ENCODE measurements around the gene KRT33B.

GRCh38 chr17:41413982-41414381, 44.4 kb upstream of the KRT33B start:
- TF ChIP-seq, protein P1, sequence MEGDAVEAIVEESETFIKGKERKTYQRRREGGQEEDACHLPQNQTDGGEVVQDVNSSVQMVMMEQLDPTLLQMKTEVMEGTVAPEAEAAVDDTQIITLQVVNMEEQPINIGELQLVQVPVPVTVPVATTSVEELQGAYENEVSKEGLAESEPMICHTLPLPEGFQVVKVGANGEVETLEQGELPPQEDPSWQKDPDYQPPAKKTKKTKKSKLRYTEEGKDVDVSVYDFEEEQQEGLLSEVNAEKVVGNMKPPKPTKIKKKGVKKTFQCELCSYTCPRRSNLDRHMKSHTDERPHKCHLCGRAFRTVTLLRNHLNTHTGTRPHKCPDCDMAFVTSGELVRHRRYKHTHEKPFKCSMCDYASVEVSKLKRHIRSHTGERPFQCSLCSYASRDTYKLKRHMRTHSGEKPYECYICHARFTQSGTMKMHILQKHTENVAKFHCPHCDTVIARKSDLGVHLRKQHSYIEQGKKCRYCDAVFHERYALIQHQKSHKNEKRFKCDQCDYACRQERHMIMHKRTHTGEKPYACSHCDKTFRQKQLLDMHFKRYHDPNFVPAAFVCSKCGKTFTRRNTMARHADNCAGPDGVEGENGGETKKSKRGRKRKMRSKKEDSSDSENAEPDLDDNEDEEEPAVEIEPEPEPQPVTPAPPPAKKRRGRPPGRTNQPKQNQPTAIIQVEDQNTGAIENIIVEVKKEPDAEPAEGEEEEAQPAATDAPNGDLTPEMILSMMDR (conservative IDR thresholded peaks at IDR 0.05; ENCODE audit: low read depth, low read length) = no peak
- TF ChIP-seq MAZ (IDR thresholded peaks at IDR 0.05; ENCODE audit: borderline replicate concordance, low read depth, low read length) = no peak
- TF ChIP-seq, protein P2, sequence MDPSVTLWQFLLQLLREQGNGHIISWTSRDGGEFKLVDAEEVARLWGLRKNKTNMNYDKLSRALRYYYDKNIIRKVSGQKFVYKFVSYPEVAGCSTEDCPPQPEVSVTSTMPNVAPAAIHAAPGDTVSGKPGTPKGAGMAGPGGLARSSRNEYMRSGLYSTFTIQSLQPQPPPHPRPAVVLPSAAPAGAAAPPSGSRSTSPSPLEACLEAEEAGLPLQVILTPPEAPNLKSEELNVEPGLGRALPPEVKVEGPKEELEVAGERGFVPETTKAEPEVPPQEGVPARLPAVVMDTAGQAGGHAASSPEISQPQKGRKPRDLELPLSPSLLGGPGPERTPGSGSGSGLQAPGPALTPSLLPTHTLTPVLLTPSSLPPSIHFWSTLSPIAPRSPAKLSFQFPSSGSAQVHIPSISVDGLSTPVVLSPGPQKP (IDR thresholded peaks at IDR 0.05; ENCODE audit: borderline replicate concordance, low read depth, low read length) = no peak
- TF ChIP-seq FOS (IDR thresholded peaks at IDR 0.05; ENCODE audit: low read depth, low read length) = no peak
- TF ChIP-seq POLR2A (IDR thresholded peaks at IDR 0.05; ENCODE audit: low read depth, low read length) = no peak
- TF ChIP-seq CEBPB (IDR thresholded peaks at IDR 0.05; ENCODE audit: low read depth, low read length) = no peak
- TF ChIP-seq RAD21 (IDR thresholded peaks at IDR 0.05; ENCODE audit: low read length) = no peak
- TF ChIP-seq RFX5 (IDR thresholded peaks at IDR 0.05; ENCODE audit: low read depth, low read length) = no peak
- TF ChIP-seq, protein P3, sequence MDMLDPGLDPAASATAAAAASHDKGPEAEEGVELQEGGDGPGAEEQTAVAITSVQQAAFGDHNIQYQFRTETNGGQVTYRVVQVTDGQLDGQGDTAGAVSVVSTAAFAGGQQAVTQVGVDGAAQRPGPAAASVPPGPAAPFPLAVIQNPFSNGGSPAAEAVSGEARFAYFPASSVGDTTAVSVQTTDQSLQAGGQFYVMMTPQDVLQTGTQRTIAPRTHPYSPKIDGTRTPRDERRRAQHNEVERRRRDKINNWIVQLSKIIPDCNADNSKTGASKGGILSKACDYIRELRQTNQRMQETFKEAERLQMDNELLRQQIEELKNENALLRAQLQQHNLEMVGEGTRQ (IDR thresholded peaks at IDR 0.05; ENCODE audit: low read depth, low read length) = no peak
- TF ChIP-seq MAFK (IDR thresholded peaks at IDR 0.05; ENCODE audit: low read depth, low read length) = no peak
- no peak for TF ChIP-seq RCOR1 (IDR thresholded peaks at IDR 0.05; ENCODE audit: insufficient replicate concordance, low read length)
- no peak for TF ChIP-seq MXI1 (IDR thresholded peaks at IDR 0.05; ENCODE audit: borderline replicate concordance, low read depth, low read length)
- no peak for TF ChIP-seq NFE2L2 (IDR thresholded peaks at IDR 0.05; ENCODE audit: low read depth, low read length)

All from IMR-90 (cell line).